ENCODE measurements around the gene NEUROD2.

NEUROD2 gene

DNA sequence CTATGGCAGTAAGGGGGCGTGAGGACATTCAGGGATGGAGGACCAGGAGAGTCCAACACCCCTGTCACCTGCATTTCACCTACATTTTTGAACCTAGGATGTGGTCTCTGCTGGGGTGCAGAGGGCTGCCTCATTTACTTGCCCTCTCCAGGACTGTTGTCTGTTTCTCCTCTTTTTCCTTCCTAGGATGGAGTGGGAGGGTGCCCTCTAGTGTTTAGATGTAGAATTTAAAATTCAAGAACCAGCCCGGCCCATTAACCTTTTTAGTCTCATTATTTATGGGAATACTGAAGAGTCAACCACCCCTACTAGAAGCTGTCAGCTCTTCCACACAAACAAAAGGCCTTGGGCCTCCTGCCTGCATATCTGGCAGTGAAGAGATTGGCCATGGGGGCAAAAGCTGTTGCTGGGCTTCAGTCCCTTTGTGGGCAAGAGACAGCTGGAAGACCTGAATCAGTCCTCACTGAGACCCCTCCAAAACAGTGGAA lies 26.7 kb upstream of the NEUROD2 start:
- no peak for FAIRE-seq

DNA sequence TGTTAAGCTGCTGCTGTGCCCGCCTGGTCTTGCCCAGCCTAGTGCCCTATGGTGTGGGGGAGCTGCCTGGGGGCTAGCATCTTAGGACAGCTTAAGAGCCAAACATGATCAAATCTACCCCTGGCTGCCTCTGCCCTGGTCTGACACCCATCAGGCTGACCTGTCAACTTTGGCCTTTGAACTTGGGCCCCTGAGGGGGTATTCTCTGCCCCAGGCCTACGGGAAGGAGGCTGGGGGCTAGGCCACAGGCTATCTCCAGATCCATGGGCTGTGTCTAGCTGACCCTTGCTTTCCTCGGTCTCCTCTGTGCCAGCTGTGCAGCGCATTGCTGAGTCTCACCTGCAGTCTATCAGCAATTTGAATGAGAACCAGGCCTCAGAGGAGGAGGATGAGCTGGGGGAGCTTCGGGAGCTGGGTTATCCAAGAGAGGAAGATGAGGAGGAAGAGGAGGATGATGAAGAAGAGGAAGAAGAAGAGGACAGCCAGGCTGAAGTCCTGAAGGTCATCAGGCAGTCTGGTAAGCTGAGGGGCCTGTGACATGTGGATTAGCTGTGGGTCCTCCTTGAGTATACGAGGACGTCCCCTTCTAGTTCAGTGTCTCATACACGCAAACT lies 26.0 kb upstream of the NEUROD2 start:
- no peak for FAIRE-seq

DNA sequence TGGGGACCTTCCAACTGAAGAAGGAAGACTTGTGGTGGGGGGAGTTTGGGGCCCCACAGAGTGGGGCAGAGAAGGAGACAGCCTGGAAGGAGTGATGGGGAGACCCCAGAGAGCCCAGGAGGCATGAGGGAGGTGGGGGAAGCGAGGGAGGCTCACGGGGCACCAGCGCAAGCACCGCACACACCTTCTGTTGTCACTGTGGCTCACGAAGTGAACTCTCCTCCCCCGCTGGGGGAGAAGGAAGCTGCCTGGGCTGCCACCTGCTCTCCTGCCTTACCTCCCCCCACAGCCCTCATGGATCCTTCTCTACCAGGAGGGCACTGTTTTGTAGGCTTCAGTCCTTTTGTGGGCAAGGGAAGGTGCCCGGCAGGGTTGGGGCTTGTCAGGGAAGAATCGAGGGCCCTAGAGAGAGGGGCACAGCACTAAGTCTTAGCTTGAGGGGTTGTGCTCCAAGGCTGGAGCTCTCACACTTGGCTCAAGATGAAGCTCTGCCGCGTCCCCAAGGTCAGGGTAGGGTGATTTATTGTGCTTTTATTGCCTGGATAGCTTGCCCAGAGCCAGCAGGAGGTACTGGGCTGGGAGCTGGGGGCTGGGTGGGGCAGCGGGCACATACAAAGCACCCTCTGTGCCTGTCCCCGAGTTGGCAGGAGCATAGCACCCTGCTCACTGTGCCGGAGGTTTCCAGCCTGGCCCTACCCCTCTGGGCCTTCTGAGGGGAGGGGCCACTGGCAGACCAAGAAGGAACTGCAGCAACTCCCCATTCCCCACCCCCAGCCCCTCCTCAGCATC lies 24.6 kb upstream of the NEUROD2 start:
- no peak for FAIRE-seq

DNA sequence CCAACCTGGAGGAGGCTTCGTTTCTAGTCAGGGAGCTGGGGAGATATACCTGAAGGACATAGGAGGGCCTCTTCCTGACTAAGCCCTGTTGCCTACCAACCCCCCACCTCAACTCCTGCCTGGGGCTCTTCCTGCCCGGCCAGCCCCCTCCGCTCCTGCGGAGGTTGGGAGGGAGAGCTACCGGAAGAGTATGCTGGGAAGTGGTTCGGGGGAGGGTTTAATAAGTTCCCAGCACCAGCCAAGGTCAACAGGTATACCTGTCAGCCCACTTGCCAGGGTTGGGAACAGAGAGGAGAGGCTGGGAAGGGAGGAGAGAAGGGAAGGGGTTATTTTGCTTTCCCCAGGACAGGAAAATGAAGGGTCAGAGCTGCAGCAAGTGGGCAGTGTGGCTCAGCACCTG lies 23.7 kb upstream of the NEUROD2 start:
- no peak for FAIRE-seq

DNA sequence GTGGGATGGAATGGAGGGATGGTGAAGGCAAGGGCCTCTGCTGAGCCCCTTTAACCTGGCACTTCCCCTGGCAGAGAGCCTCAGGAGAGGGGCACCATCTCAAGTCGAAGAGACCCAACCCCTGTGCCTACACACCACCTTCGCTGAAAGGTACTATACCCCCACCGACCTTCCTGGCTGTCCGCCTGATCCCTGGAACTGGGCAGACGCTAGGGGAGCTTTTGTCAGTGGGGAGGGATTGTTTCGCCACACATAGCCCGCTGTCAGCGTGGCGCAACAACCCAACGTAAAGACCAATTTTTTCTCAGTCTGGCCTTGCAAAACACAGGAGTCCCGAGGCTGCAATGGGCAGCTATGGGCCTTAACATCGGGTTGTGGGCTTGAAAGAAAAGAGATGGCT lies 22.2 kb upstream of the NEUROD2 start:
- FAIRE-seq: no peak

DNA sequence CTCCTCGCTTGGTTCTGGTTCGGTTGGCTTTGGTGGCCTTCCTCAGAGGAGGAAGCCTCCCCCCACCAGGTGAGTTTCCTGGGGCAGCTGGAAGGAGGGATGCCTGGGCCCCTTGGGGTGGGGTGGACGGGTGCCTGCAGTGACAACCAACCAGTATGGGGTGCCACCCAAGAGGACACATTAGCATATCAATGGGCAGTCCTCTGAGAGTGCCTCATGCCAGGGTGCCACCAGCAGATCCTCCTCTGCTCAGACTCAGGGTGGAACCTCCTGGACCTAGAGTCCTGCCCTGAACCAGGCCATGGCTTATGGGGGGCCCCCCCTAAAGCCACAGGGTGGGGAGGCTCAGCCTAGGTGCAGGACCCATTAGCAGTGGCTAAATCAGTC lies 21.8 kb upstream of the NEUROD2 start:
- no peak for FAIRE-seq

DNA sequence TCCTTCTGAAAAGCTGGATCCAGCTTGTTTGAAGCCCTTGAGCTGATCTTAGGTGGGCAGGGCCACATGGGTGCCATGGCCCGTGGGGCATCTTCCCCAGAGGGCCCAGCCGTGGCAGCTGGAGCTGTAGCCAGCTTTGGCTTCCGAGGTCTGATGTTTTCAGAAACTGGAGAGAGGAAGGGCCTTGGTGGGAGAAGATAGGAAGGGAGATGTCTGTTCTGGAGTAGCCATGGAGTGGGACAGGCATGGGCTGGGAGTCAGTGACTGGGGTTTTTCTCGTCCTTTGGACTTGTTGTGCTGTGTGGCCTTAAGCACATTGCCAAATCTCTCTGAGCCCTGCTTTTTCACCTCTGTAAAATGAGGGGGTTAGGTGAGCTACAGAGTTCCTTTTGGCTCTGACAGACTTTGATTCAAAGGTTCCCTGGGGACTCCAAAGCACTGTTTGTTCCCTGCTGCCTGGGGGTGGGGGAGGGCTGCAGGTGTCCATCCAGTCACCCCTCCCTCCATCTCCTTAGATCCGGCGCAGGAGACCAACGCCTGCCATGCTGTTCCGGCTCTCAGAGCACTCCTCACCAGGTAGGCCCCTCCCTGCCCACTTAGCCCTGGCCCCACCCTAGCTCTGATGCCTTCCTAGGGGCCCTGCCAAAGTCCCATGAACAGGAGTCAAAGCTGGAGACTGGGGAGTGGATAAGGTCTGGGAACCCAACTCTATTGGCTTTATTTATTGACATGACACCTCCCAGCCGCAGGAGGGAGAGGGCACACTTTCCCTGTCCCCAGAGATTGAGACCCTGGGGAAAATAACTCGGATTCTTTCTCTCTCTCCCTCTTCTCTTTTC lies 21.2 kb upstream of the NEUROD2 start:
- no peak for FAIRE-seq

DNA sequence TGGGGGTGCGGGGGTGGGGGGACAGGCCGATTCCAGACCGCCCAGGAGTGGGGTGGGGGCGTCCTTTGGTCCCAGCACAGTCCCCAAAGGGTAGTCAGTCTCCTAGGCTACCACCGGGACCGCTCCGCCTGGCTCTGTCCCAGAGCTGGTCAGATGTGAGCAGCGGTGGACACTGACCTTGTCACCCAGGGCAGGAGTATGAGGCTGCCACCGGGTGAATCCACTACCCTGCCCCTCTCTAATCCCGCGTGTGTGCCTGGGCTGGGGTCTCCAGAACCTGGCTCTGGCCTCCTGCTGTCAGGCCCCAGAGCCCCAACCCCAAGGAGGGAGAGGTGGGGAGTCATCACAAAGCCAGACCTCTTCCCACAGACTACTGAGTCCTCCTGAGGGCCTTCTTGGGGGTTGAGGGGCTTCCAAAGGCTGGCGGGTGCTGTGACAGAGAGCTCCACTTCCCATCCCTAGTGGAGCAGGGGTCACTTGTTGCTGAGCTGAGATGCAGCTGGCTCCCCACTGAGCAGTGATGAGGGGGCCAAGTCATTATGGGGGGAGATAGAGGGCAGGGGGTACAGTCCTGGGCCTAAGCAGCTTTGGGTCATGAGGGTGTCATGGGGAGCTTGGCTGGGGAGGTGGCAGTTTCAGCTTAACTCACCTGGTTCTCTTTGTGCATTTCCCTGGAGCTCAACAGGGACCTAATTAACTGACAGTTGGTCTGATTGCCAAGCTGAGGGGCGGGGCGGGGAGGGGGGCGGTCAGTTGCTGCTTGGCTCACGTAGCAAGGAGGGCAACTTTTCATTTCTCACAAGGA lies 20.2 kb upstream of the NEUROD2 start:
- FAIRE-seq: no peak

DNA sequence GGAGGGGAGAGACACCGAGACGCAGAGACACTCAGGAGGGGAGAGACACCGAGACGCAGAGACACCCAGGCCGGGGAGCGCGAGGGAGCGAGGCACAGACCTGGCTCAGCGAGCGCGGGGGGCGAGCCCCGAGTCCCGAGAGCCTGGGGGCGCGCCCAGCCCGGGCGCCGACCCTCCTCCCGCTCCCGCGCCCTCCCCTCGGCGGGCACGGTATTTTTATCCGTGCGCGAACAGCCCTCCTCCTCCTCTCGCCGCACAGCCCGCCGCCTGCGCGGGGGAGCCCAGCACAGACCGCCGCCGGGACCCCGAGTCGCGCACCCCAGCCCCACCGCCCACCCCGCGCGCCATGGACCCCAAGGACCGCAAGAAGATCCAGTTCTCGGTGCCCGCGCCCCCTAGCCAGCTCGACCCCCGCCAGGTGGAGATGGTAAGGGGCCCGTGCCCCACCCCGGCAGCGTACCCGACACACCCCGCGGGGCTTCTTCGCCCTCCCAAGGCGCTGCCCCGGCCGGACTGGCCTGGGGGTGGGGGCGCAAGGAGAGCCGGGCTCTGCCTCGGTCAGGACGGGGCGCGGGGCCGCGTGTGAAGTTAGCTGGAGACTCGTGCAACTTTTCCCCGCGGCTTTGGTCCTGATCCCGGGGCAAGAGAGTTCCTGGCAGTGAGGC lies 19.5 kb upstream of the NEUROD2 start:
- no peak for FAIRE-seq

DNA sequence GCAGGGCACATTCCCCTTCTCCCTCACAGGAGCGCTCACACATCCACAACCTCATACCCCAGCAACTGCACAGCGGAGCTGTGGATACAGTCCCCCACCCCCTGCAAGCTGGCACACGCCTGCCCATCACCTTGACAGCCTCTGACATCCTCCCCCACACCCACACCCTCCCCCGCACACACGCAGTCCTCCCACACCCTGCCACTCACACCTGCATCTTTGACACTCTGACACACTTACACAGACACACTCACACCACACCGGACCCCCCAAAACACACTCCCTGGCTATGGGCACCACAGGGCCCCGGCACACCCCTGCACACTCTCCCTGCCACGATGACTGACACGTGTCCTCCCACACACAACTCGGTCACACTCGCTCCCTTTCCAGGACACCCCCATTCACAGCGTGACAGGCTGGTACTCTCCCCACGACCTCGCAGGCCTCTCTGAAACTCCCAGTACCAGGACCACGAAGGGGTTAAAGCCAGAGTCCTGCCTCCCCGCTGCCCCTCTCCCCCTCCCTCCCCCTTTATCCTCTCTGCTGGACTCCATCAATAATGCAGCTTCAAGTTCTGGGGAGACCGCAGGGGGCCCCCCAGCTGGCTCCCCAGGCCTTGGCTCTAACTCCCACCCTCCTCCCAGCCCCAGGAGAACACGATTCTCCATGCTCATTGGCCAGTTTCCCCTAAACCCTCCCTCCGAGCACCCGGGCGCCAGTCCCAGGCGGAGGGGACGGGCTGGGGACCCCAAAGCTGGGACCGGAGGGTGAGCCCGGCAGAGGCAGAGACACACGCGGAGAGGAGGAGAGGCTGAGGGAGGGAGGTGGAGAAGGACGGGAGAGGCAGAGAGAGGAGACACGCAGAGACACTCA lies 18.7 kb upstream of the NEUROD2 start, which contains the start of gene PPP1R1B:
TSS of gene PPP1R1B (plus strand) at position 782 of the 876 bp plus-strand sequence. CDS start 441 bp downstream, outside the sequence.
- FAIRE-seq: no peak

DNA sequence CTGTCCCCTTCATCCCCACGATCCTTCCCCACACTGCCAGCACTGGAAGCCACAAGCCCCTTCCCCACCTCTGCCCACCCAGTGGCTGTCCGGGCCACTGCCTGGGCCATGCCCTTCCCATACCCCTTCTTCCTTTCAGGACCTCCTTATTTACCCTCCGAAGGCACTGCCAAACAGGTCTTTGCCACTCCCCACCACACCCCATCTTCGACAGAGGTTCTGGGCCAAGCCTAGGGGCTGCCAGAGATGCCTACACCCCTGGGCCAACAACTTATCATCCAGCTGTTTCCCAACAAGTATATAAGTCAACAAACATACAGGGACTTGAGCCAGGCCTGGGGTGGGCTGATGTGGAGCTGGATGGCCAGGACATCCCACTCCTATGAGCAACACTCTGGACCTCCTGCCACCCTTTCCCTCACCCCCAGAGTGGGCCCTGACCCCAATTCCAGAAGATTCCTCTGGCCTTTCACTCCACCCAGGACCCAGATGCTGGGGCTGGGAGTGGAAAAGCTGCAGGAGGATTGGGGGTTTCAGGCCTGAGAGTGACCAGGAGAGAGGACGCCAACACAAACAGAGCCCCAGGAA lies 17.6 kb upstream of the NEUROD2 start:
- FAIRE-seq: no peak

DNA sequence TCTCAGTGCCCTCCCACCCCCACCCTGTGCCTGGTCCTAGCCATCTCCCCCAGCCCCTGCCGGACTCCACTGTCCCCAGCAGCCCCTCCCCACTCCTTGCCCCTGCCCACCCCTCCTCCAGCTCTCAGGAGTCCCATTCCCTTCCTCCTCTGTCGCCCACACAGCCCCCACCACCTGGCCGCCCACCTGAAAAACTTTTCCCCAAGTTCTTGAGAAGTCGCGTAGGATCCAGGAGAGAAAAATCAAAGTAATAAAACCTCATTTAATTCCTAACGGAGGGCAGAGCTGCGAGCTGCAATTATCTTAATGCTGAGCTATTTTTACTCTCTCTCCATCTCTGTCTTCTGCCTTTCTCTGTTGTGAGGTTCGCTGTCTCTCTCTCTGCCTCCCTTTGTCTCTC lies 16.6 kb upstream of the NEUROD2 start:
- no peak for FAIRE-seq

DNA sequence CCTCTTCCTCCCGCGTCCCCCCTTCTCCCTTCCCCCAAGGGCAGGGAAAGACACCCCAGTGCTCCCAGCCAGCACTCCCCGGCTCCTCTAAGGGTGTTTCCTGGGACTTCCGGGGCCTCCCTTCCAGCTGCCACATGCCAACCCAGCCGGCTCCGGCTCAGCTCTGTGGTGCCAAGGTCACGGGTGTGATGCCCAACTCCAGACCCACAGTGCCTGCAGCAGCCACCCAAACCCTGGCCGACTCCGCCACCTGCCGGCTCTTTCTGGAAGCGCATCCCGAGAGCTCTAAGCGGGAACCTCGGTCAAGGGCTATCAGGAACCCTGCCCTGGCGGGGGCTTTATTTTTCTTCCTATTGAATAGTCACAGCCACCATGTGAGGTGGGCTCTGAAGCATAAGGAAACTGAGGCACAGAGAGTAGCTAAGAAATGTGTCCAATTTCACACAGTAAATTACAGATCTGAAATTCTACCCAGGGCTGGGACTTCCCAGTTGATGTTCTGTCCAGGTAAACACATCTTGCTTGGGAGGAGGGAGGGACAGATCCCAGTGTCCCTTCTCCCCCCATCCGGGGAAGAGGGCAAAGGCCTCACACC lies 15.7 kb upstream of the NEUROD2 start:
- no peak for FAIRE-seq

DNA sequence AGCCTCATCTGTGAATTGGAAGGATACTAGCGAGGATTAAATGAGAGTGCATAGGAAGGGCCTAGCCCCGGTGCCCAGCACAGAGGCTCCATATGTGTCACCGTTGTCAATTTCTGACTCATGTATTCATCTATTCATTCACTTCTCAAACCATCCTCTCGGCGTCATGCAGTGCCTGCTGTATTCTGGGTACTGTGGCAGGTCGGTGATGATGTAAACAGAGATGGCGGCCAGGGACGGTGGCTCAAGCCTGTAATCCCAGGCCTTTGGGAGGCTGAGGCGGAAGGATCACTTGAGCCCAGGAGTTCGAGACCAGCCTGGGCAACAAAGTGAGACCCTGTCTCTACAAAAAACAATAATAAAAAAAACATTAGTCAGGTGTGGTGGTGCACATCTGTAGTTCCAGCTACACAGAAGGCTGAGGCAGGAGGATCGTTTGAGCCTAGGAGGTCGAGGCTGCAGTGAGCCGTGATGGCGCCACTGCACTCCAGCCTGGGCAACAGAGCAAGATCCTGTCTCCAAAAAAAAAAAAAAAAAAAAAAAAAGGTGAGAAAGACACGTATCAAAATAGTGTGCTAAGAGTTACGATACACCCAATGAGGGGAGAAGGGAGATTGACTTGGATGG lies 14.8 kb upstream of the NEUROD2 start:
- no peak for FAIRE-seq

DNA sequence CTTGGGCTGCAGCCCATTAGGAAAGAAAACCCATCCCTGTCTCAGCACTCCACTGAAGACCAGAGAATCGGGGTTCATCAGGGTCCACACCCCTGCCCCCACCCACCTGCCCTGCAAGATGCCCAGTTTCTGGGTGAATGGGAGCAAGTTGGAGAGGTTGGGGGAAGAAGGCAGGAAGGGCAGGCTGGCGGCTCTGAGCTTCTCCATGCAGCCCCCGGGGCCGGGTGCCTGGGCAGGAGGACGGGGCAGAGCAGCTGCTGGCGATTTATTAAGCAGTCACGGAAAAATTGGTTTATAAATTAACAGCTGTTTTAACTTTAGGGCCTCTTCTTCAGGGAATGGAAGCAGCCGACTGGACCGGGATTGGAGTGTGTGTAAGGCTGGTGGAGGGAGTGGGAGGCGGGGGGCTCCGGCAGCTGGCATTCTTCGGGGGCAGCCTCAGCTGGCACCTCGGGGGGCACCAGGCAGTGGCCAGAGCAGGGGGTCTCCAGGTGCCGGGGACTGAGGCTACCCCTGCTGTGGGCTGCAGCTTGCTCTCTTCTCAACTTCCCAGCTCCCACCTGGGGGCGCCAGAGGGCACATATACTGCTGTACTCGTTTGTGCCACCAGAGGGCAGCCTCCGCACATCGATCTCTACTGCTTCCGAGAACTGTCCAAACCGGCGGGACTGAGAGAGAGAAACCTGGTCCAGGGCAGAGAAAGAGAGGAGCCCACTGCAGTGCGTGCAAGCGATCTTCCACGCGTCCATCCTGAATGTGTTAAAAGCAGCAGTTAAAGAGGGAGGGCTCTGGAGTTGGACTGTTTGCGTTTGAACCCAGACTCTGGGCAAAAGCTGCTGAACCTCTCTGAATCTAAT lies 14.0 kb upstream of the NEUROD2 start:
- FAIRE-seq: no peak

DNA sequence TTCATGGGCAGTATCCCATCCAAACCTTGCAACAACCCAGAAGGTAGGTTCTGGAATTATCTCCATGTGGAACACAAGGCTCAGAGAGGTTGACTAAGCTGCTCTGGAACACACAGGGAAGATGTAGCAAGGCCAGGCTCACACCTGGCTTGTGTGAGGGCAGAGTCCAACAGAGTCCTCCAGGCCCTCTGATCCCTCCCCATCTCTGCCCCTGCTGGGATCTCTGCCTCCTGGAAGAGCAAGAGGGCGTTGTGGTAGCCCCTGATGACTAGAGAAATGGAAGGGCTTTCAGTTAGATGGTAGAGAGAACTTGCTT lies 12.0 kb upstream of the NEUROD2 start:
- no peak for FAIRE-seq

DNA sequence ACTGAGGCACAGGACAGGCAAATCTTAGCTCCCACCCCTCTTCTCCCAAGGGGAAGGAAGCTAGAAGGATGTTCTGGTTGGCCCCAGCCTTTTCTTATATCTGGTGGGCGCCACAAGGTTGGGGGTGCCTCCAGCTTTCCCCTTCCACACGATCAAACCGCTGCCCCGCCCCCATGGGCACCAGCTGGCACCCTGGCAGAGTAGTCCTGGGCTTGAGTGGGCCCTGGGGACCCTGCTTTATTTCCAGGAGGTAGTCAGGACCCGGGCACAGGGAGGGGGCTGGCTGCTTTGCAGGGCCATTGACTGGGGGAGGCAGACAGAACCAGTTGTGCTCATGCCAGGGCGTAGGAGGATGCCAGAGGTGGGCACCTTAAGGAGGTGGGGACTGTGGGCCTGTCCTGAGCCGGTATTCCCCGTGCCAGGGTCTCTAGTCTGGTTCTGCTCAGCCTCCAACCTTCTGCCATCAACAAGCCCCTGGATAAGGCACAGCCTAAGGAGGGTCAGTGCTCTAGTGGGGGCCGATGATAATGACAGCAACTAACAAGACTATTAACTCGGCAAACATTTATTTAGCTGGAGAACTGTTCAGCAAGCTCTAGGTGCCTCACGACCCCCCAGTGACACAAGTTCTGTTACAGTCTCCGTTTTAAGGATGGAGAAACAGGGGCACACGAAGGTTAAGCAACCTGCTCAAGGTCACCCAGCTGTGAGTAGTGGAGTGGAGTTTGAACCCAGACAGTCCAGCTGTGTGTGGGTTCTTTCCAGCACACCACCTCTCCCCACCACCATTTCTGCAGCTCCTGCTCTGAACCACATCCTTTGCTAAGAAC lies 11.5 kb upstream of the NEUROD2 start:
- FAIRE-seq: no peak

All from endometrium (tissue), 2 donors.